GM12864 (cell line): Measurements from ENCODE around the gene LRRC73.

Source experiments
- DNase-seq: peaks from one replicate; pipeline ENCODE4 v3.0.0-alpha.2; 2011; ENCODE audit warnings: low read depth
- H3K4me3 ChIP-seq: 2 replicates; pipeline ENCODE4 v1.5.1; 2011; ENCODE audit warnings: mild to moderate bottlenecking, low read depth, low read length, control low read depth
- CTCF ChIP-seq: IDR thresholded peaks from 2 replicates; pipeline ENCODE4 v1.5.1; 2011; ENCODE audit warnings: low read depth, mild to moderate bottlenecking, moderate library complexity, low read length, control low read depth, inconsistent platforms; ENCODE audit errors: missing control alignments

LRRC73 gene

GRCh38 chr6:43495409-43495941 lies 14.7 kb downstream of the LRRC73 start:
- no peak for DNase-seq
- TF ChIP-seq CTCF, result no peak
- H3K4me3 ChIP-seq, result no peak overlapping the region

- H3K4me3 ChIP-seq, result no peak overlapping the region
- no peak for DNase-seq
- TF ChIP-seq CTCF, result no peak
Measured at GRCh38 chr6:43494766-43495165, 15.4 kb downstream of the LRRC73 start.

DNA sequence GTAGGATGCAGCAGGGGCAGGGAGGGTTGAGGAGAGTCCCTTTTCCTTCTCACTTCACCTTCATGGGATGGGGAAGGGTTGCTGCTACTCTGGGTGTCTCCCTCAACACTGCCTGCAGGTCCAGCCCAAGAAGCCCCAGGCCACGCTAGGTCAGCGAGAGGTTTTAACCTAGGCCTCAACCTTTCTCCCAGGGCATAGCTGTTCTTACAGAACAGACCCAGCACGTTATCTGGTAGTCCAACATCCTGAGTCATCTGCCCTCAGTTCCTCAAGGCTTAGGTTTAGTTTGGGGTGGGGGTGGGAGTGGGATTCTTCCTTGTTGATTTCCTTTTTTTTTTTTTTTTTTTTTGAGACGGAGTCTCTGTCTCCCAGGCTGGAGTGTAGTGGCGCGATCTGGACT lies 15.8 kb downstream of the LRRC73 start:
- no peak for TF ChIP-seq CTCF
- no peak overlapping the region for H3K4me3 ChIP-seq
- DNase-seq, result no peak

GRCh38 chr6:43493833-43494232 lies 16.3 kb downstream of the LRRC73 start:
- no peak overlapping the region for H3K4me3 ChIP-seq
- no peak for DNase-seq
- TF ChIP-seq CTCF, result no peak

DNA sequence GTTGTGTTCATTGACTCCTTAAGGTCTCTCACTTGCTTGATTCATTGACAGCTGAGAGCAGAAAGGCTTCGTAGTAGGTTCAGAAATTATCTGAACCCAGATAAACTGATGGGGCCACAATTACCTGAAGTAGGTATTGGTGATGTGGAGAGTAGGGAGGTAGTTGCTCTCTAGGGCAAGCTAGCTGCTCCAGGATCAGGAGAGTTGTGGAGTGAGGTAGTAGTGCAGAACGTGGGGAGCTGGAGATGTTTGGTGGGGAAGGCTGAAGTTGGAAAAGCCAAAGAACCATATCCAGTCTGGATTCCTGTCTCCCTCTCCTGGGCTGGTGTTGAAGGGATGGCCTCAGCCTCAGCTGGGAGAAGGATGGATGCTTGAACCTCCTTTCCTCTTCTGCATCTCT lies 16.9 kb downstream of the LRRC73 start:
- H3K4me3 ChIP-seq, result no peak overlapping the region
- no peak for DNase-seq
- no peak for TF ChIP-seq CTCF

- H3K4me3 ChIP-seq, result no peak overlapping the region
- no peak for DNase-seq
- TF ChIP-seq CTCF, result no peak
Measured at GRCh38 chr6:43492673-43493072, 17.5 kb downstream of the LRRC73 start.
